SK-N-MC (cell line): ENCODE results near the gene RREB1.

ENCODE experiments used
- EZH2 ChIP-seq: fragments of 200-600 bp; sonication (generic); IDR thresholded peaks from one replicate; pipeline ENCODE4 v1.6.1; 2017; ENCODE audit warnings: antibody characterized with exemption
- POLR2AphosphoS5 ChIP-seq: IDR thresholded peaks from 2 replicates; pipeline ENCODE4 v1.6.1; 2012; ENCODE audit warnings: mild to moderate bottlenecking, low read depth, low read length, borderline replicate concordance

GRCh38 chr6:7249391-7249790, 141.6 kb downstream of the RREB1 start:
- TF ChIP-seq POLR2AphosphoS5 (no peak), EZH2 (no peak)
